PC-3 (cell line): ENCODE data around the gene MGP. TPM values are rescaled to one million over a fixed set of nuclear protein-coding genes. Genes with fewer than 3 reads are reported as not detected.

Experiments
- ATAC-seq: fragments of 200-7000 bp; cut with Tn5 transposase; 2 replicates; pipeline ENCODE4 v1.9.1; 2020; ENCODE audit warnings: mild to moderate bottlenecking, moderate library complexity
- BruUV-seq: library from RNA; stranded (reverse); fragments of 400-500 nt; replicated peaks from 2 replicates; lab custom pipeline; 2021; lab: Mats Ljungman, UMichigan
- CTCF ChIA-PET: fragments of 300-600 bp; sonication (Branson Sonifier 250); formaldehyde crosslinking; loops from one replicate; lab custom pipeline; 2022; ENCODE audit warnings: antibody characterized with exemption; lab: Charles Lee
- POLR2A ChIA-PET: fragments of 300-600 bp; sonication (Branson Sonifier 250); formaldehyde crosslinking; loops from one replicate; lab custom pipeline; 2022; ENCODE audit warnings: antibody characterized with exemption; ENCODE audit not compliant: unreplicated experiment; lab: Charles Lee
- DNase-seq: peaks from one replicate; pipeline ENCODE4 v3.0.0-alpha.2; 2015
- H2AFZ ChIP-seq: fragments of 300-600 bp; sonication (generic); 2 replicates; pipeline ENCODE4 v1.6.0; 2016; ENCODE audit warnings: antibody characterized with exemption, low read length
- H3F3A ChIP-seq: fragments of 300-600 bp; sonication (generic); one replicate; pipeline ENCODE4 v1.6.0; 2017; ENCODE audit warnings: antibody characterized with exemption, low read length, control low read depth, mild to moderate bottlenecking; ENCODE audit not compliant: unreplicated experiment
- H3K27ac ChIP-seq: fragments of 300-600 bp; sonication (generic); 2 replicates; pipeline ENCODE4 v1.5.1; 2016; ENCODE audit warnings: mild to moderate bottlenecking, low read length
- H3K27me3 ChIP-seq: fragments of 300-600 bp; sonication (generic); 2 replicates; pipeline ENCODE4 v1.6.1; 2016; ENCODE audit warnings: low read length, mixed read lengths
- H3K36me3 ChIP-seq: fragments of 300-600 bp; sonication (generic); 2 replicates; pipeline ENCODE4 v1.6.1; 2016; ENCODE audit warnings: low read depth, mixed run types, low read length, mixed read lengths
- H3K4me1 ChIP-seq: fragments of 300-600 bp; sonication (generic); 2 replicates; pipeline ENCODE4 v1.5.1; 2016; ENCODE audit warnings: low read length; ENCODE audit not compliant: insufficient read depth
- H3K4me2 ChIP-seq: fragments of 300-600 bp; sonication (generic); 2 replicates; pipeline ENCODE4 v1.6.0; 2016; ENCODE audit warnings: low read length
- H3K4me3 ChIP-seq: fragments of 300-600 bp; sonication (generic); 2 replicates; pipeline ENCODE4 v1.5.1; 2016; ENCODE audit warnings: mild to moderate bottlenecking, low read length, mixed read lengths
- H3K79me2 ChIP-seq: fragments of 300-600 bp; sonication (generic); 2 replicates; pipeline ENCODE4 v1.6.1; 2017; ENCODE audit warnings: low read length, mixed read lengths
- H3K9ac ChIP-seq: fragments of 300-600 bp; sonication (generic); 2 replicates; pipeline ENCODE4 v1.6.0; 2016; ENCODE audit warnings: mild to moderate bottlenecking, low read length
- H3K9me2 ChIP-seq: fragments of 300-600 bp; sonication (generic); replicated peaks from 2 replicates; pipeline ENCODE4 v1.6.1; 2016; ENCODE audit warnings: mixed run types, low read length, mixed read lengths
- H3K9me3 ChIP-seq: fragments of 300-600 bp; sonication (generic); 2 replicates; pipeline ENCODE4 v1.6.1; 2016; ENCODE audit warnings: low read length, mixed read lengths
- H4K20me1 ChIP-seq: fragments of 300-600 bp; sonication (generic); 2 replicates; pipeline ENCODE4 v1.6.1; 2016; ENCODE audit warnings: low read length, mixed read lengths
- CTCF ChIP-seq: fragments of 300-600 bp; sonication (generic); conservative IDR thresholded peaks from 2 replicates; pipeline ENCODE4 v1.5.1; 2017; ENCODE audit warnings: antibody characterized with exemption, low read depth, mild to moderate bottlenecking, low read length
- EZH2 ChIP-seq: fragments of 300-600 bp; sonication (generic); IDR thresholded peaks from one replicate; pipeline ENCODE4 v1.6.1; 2017; ENCODE audit warnings: antibody characterized with exemption, mild to moderate bottlenecking, low read length; ENCODE audit not compliant: unreplicated experiment
- EZH2phosphoT487 ChIP-seq: fragments of 300-600 bp; sonication (generic); IDR thresholded peaks from 2 replicates; pipeline ENCODE4 v1.6.1; 2018; ENCODE audit warnings: mild to moderate bottlenecking, antibody characterized with exemption, low read length, borderline replicate concordance
- intact Hi-C: fragments of 100-400 bp; cut with micrococcal nuclease; formaldehyde crosslinking; loops from 2 replicates; pipeline ENCODE4 v1.9.0; 2023
- total RNA-seq: library from RNA; depleted of rRNA; stranded (reverse); fragments of >200 nt; gene quantifications from 2 replicates; pipeline ENCODE4 v1.2.3, GENCODE V29; 2014

MGP gene
- total RNA-seq, 1 experiment from 2014 or later: 0.22 TPM

GRCh38 chr12:14904854-14905253 lies 19.2 kb upstream of the MGP start:
- H4K20me1 ChIP-seq: no peaks in the 10 kb centered on the region
- H3K27ac ChIP-seq: no peak overlapping the region
- no peaks in the 10 kb centered on the region for H3K36me3 ChIP-seq
- no peaks in the 10 kb centered on the region for H3F3A ChIP-seq
- no peaks in the 10 kb centered on the region for H3K9me2 ChIP-seq
- TF ChIP-seq EZH2 (no peak), CTCF (no peak), EZH2phosphoT487 (no peak)
- DNase-seq: no peak
- POLR2A ChIA-PET: no interaction called here
- H3K27me3 ChIP-seq: no peaks in the 10 kb centered on the region
- no peaks in the 10 kb centered on the region for H3K9me3 ChIP-seq
- H3K4me3 ChIP-seq: no peak overlapping the region
- intact Hi-C loops: no loop called here
- no peaks in the 10 kb centered on the region; the same call in 1 of the 2 replicates for H3K4me1 ChIP-seq
- H2AFZ ChIP-seq: peak overlapping the region; percentile 46; the same call in 1 of the 2 replicates
- CTCF ChIA-PET: no interaction called here
- no peak overlapping the region for H3K4me2 ChIP-seq
- ATAC-seq: no peak
- H3K9ac ChIP-seq: no peak overlapping the region
- H3K79me2 ChIP-seq: no peaks in the 10 kb centered on the region
- no TSS peak for BruUV-seq

- CTCF ChIA-PET: no interaction called here
- no peak overlapping the region for H3K4me3 ChIP-seq
Observed at GRCh38 chr12:14903386-14904098, 17.9 kb upstream of the MGP start.

More at GRCh38 chr12:14903386-14904098, 17.9 kb upstream of the MGP start:
- H3K27ac ChIP-seq: no peak overlapping the region
- DNase-seq (no peak), ATAC-seq (no peak)
- H3K4me1 ChIP-seq: no peaks in the 10 kb centered on the region
- intact Hi-C loops: no loop called here
- no peaks in the 10 kb centered on the region for H3K79me2 ChIP-seq
- H3K9me3 ChIP-seq: no peaks in the 10 kb centered on the region
- H3K27me3 ChIP-seq: no peaks in the 10 kb centered on the region
- H3K4me2 ChIP-seq: no peak overlapping the region
- no peaks in the 10 kb centered on the region for H4K20me1 ChIP-seq
- H3K9ac ChIP-seq: no peak overlapping the region
- no peaks in the 10 kb centered on the region for H3K36me3 ChIP-seq
- POLR2A ChIA-PET: no interaction called here
- no peaks in the 10 kb centered on the region for H3K9me2 ChIP-seq
- no peak overlapping the region for H2AFZ ChIP-seq
- TF ChIP-seq CTCF: no peak
- H3F3A ChIP-seq: no peaks in the 10 kb centered on the region
- BruUV-seq: no TSS peak
